CD4-positive, CD25-positive, alpha-beta regulatory T cell (primary cell): ENCODE measurements around the gene RCOR2. TPM values are rescaled to one million over a fixed set of nuclear protein-coding genes. Genes with fewer than 3 reads are reported as not detected.

Source experiments
- ATAC-seq, 2 donors: fragments of 150-1000 bp; cut with Tn5 transposase; one replicate each; pipeline ENCODE4 v1.10.0; 2021; ENCODE audit warnings: low read depth in 2 of 2, moderate number of reproducible peaks in 2 of 2, moderate library complexity in 1 of 2
- DNase-seq, 3 donors: peaks; one replicate each; pipeline versions ENCODE4 v3.0.0 to v3.0.0-alpha.2; 2012 to 2022; ENCODE audit warnings: mixed read lengths in 1 of 3
- H3K27ac ChIP-seq: one replicate; pipeline ENCODE4 v1.7.0; 2013; ENCODE audit warnings: mild to moderate bottlenecking, low read length; ENCODE audit not compliant: insufficient read depth, poor library complexity, severe bottlenecking
- H3K27me3 ChIP-seq: one replicate; pipeline ENCODE4 v1.7.0; 2013; ENCODE audit warnings: low read length; ENCODE audit not compliant: control insufficient read depth, insufficient read depth
- H3K36me3 ChIP-seq: one replicate; pipeline ENCODE4 v1.7.0; 2013; ENCODE audit warnings: mild to moderate bottlenecking, low read length, moderate library complexity; ENCODE audit not compliant: control insufficient read depth, insufficient read depth
- H3K4me1 ChIP-seq: 2 replicates; pipeline ENCODE4 v1.7.0; 2013; ENCODE audit warnings: mild to moderate bottlenecking, low read length; ENCODE audit not compliant: insufficient read depth, control insufficient read depth, poor library complexity, severe bottlenecking
- H3K4me3 ChIP-seq: one replicate; pipeline ENCODE4 v1.7.0; 2013; ENCODE audit warnings: low read depth, mild to moderate bottlenecking, low read length, moderate library complexity
- H3K9me3 ChIP-seq, 2 experiments: 1 replicate in 1 of 2; 2 replicates in 1 of 2; pipeline ENCODE4 v1.7.0; 2013; ENCODE audit warnings: low read length in 2 of 2, mild to moderate bottlenecking in 1 of 2, moderate library complexity in 1 of 2; ENCODE audit not compliant: control insufficient read depth in 2 of 2
- H3K27ac Mint-ChIP-seq, 3 donors: one replicate each; pipeline ENCODE4 v1.8.0; 2020 to 2022; ENCODE audit warnings: mild to moderate bottlenecking in 3 of 3, mixed read lengths in 3 of 3, moderate library complexity in 2 of 3
- H3K27me3 Mint-ChIP-seq: one replicate; pipeline ENCODE4 v1.8.0; 2022; ENCODE audit warnings: mild to moderate bottlenecking, mixed read lengths
- H3K36me3 Mint-ChIP-seq: one replicate; pipeline ENCODE4 v1.8.0; 2020; ENCODE audit warnings: mixed read lengths
- H3K4me1 Mint-ChIP-seq, 4 donors: one replicate each; pipeline ENCODE4 v1.8.0; 2020 to 2022; ENCODE audit warnings: mixed read lengths in 4 of 4, mild to moderate bottlenecking in 1 of 4
- H3K4me3 Mint-ChIP-seq, 4 donors: one replicate each; pipeline ENCODE4 v1.8.0; 2020 to 2022; ENCODE audit warnings: mild to moderate bottlenecking in 4 of 4, mixed read lengths in 4 of 4, moderate library complexity in 3 of 4
- H3K9me3 Mint-ChIP-seq, 7 donors: one replicate each; pipeline ENCODE4 v1.8.0; 2020 to 2022; ENCODE audit warnings: mixed read lengths in 7 of 7, mild to moderate bottlenecking in 3 of 7, moderate library complexity in 2 of 7
- polyA plus RNA-seq, 4 donors: library from polyadenylated mRNA; unstranded; fragments of 300-500 nt; fragmentation: Illumina TruSeq; gene quantifications; one replicate each; pipeline ENCODE4 v1.2.3, GENCODE V29; 2021
- total RNA-seq: library from RNA; stranded (reverse); gene quantifications from one replicate; pipeline ENCODE4 v1.2.3, GENCODE V29; 2022

Gene RCOR2
- total and polyA plus RNA-seq, 5 donors from 2014 or later = not detected

DNA sequence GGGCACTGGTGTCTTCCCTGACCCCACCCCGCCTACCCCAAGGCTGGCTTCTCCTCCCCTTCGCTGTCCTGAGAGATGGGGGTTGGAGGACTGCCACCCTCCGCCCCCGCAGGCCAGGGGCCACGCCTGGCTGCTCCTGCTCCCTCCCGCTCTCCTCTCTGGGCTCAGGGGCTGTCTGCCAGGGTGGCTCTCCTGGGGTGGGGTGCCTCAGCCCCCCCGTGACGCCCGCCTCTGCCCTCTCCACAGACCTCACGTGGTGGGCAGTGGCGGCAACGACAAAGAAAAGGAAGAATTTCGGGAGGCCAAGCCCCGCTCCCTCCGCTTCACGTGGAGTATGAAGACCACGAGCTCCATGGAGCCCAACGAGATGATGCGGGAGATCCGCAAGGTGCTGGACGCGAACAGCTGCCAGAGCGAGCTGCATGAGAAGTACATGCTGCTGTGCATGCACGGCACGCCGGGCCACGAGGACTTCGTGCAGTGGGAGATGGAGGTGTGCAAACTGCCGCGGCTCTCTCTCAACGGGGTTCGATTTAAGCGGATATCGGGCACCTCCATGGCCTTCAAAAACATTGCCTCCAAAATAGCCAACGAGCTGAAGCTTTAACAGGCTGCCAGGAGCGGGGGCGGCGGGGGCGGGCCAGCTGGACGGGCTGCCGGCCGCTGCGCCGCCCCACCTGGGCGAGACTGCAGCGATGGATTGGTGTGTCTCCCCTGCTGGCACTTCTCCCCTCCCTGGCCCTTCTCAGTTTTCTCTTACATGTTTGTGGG lies 8.1 kb downstream of the RCOR2 start:
- Mint-ChIP-seq H3K4me1 (peaks cover 0 to 7% (median 3%) of the 10 kb centered on the region in 4 donors), H3K36me3 (peaks cover 18% of the 10 kb centered on the region), H3K27ac (no peak overlapping the region), H3K4me3 (no peak overlapping the region), H3K9me3 (no peaks in the 10 kb centered on the region), H3K27me3 (peaks cover 2% of the 10 kb centered on the region)
- Histone ChIP-seq H3K9me3 (no peaks in the 10 kb centered on the region), H3K36me3 (peaks cover 44% of the 10 kb centered on the region), H3K4me1 (no peaks in the 10 kb centered on the region), H3K4me3 (no peak overlapping the region), H3K27me3 (no peaks in the 10 kb centered on the region), H3K27ac (no peak overlapping the region)
- DNase-seq (no peak), ATAC-seq (no peak)

DNA sequence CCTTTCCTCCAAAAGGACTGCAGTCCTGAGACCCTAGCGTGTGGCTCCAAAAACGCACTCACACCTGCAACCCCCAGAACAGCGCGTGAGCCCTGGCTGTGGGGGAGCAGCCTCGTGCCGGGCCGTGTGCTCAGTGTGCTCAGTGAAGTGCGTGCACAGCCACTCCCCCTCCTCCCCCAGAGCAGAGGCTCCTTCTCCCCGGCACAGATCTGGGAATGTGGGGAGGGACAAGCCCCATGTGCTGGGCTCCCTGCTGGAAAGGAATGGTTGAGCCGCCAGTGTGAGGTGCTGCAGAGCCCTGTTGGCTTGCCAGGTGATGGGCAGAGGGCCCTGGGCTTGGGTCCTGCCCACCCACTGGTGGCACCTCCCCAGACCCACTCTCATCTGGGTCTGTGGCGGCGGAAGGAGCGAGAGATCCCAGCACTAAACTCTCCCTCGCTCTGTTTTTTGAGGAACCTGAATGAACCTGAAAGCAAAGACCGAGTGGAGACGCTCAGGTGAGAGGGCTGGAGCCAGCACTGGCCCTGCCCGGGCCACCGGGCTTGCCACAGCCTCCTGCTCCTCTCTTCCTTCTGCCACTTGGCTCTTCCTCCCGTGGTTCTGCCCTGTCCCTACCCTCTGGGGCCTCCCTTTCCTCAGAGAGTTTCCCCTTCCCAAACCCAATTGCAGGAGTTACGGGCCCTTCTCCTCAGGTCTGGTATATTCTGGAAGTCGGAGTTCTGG lies 9.0 kb downstream of the RCOR2 start:
- no peaks in the 10 kb centered on the region for H3K4me1 ChIP-seq
- H3K9me3 Mint-ChIP-seq = no peaks in the 10 kb centered on the region
- no peaks in the 10 kb centered on the region for H3K27me3 Mint-ChIP-seq
- ATAC-seq = no peak
- DNase-seq = no peak
- H3K27ac ChIP-seq = no peak overlapping the region
- H3K4me1 Mint-ChIP-seq = peaks cover 0 to 7% (median 3%) of the 10 kb centered on the region in 4 donors
- H3K27me3 ChIP-seq = no peaks in the 10 kb centered on the region
- H3K36me3 Mint-ChIP-seq = peaks cover 26% of the 10 kb centered on the region
- peaks cover 53% of the 10 kb centered on the region for H3K36me3 ChIP-seq
- H3K4me3 ChIP-seq = no peak overlapping the region
- H3K9me3 ChIP-seq = no peaks in the 10 kb centered on the region
- H3K27ac Mint-ChIP-seq = no peak overlapping the region
- H3K4me3 Mint-ChIP-seq = no peak overlapping the region

GRCh38 chr11:63907063-63907462 lies 9.9 kb downstream of the RCOR2 start:
- H3K4me3 Mint-ChIP-seq = no peak overlapping the region
- H3K27ac ChIP-seq = no peak overlapping the region
- peaks cover 29% of the 10 kb centered on the region for H3K36me3 Mint-ChIP-seq
- H3K36me3 ChIP-seq = peaks cover 62% of the 10 kb centered on the region
- H3K4me1 ChIP-seq = no peaks in the 10 kb centered on the region
- H3K4me1 Mint-ChIP-seq = peaks cover 0 to 3% (median 1%) of the 10 kb centered on the region in 4 donors
- H3K9me3 ChIP-seq = no peaks in the 10 kb centered on the region
- H3K27ac Mint-ChIP-seq = no peak overlapping the region
- no peak for ATAC-seq
- H3K27me3 ChIP-seq = no peaks in the 10 kb centered on the region
- H3K27me3 Mint-ChIP-seq = no peaks in the 10 kb centered on the region
- no peak overlapping the region for H3K4me3 ChIP-seq
- DNase-seq = no peak
- H3K9me3 Mint-ChIP-seq = no peaks in the 10 kb centered on the region

- H3K4me3 ChIP-seq = no peak overlapping the region
- H3K36me3 ChIP-seq = peaks cover 67% of the 10 kb centered on the region
- Mint-ChIP-seq H3K4me3 (no peak overlapping the region), H3K27me3 (no peaks in the 10 kb centered on the region), H3K9me3 (no peaks in the 10 kb centered on the region), H3K4me1 (peaks cover 0 to 4% (median 1%) of the 10 kb centered on the region in 4 donors), H3K27ac (no peak overlapping the region), H3K36me3 (peaks cover 33% of the 10 kb centered on the region)
- H3K4me1 ChIP-seq = no peaks in the 10 kb centered on the region
- H3K27me3 ChIP-seq = no peaks in the 10 kb centered on the region
- DNase-seq = peak; percentile 27 to 62 (median 57)
- ATAC-seq = no peak
- H3K9me3 ChIP-seq = no peaks in the 10 kb centered on the region
- H3K27ac ChIP-seq = no peak overlapping the region
Observed at GRCh38 chr11:63906585-63906984, 10.4 kb downstream of the RCOR2 start.

DNA sequence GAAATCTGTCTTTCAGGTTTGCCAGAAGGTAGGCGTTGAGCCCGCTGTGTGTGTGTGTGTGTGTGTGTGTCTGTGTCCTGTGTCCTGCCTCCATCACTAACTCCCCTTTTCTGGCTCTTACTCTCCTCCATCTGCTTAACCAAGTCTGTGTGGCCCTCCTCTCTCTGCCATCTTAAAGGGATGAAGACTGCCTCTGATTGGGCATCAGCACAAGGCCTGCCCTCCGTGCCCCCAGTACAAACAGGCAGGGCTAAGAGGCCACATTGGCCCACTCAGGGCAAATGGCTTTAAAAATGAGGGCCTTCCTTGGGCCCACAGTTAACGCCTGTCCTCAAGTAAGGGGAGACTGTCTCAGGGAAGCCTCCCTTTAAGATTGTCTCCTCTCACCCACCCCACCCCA lies 10.9 kb downstream of the RCOR2 start:
- Histone ChIP-seq H3K36me3 (peaks cover 71% of the 10 kb centered on the region), H3K27ac (no peak overlapping the region), H3K4me3 (no peak overlapping the region), H3K9me3 (no peaks in the 10 kb centered on the region), H3K27me3 (no peaks in the 10 kb centered on the region), H3K4me1 (no peaks in the 10 kb centered on the region)
- Mint-ChIP-seq H3K36me3 (peaks cover 37% of the 10 kb centered on the region), H3K9me3 (no peaks in the 10 kb centered on the region), H3K27ac (peak overlapping the region in 1 of 3 donors; percentile 20), H3K4me1 (peaks cover 0 to 4% (median 2%) of the 10 kb centered on the region in 4 donors), H3K27me3 (no peaks in the 10 kb centered on the region), H3K4me3 (no peak overlapping the region)
- no peak for ATAC-seq
- DNase-seq = no peak

GRCh38 chr11:63905179-63905578 lies 11.8 kb downstream of the RCOR2 start:
- H3K27me3 Mint-ChIP-seq = no peaks in the 10 kb centered on the region
- no peaks in the 10 kb centered on the region for H3K9me3 Mint-ChIP-seq
- H3K36me3 Mint-ChIP-seq = peaks cover 45% of the 10 kb centered on the region
- H3K4me3 ChIP-seq = no peak overlapping the region
- DNase-seq (no peak), ATAC-seq (no peak)
- no peak overlapping the region for H3K27ac ChIP-seq
- no peaks in the 10 kb centered on the region for H3K4me1 ChIP-seq
- no peaks in the 10 kb centered on the region for H3K9me3 ChIP-seq
- H3K36me3 ChIP-seq = peaks cover 80% of the 10 kb centered on the region
- H3K4me3 Mint-ChIP-seq = no peak overlapping the region
- H3K4me1 Mint-ChIP-seq = peaks cover 0 to 5% (median 4%) of the 10 kb centered on the region in 4 donors
- no peak overlapping the region for H3K27ac Mint-ChIP-seq
- H3K27me3 ChIP-seq = no peaks in the 10 kb centered on the region

DNA sequence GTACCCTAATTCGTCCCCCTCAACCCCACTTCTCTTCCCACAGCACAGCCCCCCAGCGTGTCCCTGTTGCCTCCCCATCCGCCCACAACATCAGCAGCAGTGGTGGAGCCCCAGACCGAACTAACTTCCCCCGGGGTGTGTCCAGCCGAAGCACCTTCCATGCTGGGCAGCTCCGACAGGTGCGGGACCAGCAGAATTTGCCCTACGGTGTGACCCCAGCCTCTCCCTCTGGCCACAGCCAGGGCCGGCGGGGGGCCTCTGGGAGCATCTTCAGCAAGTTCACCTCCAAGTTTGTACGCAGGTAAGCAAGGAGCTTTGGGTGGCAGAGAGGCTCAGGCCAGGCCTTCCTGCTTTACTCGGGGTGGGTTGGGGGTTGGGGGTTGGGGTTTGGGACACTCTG lies 12.2 kb downstream of the RCOR2 start:
- H3K27me3 Mint-ChIP-seq = no peaks in the 10 kb centered on the region
- no peaks in the 10 kb centered on the region for H3K27me3 ChIP-seq
- no peak for ATAC-seq
- peaks cover 85% of the 10 kb centered on the region for H3K36me3 ChIP-seq
- peaks cover 0 to 5% (median 4%) of the 10 kb centered on the region in 4 donors for H3K4me1 Mint-ChIP-seq
- no peak overlapping the region for H3K27ac Mint-ChIP-seq
- H3K4me3 Mint-ChIP-seq = no peak overlapping the region
- no peaks in the 10 kb centered on the region for H3K9me3 ChIP-seq
- H3K36me3 Mint-ChIP-seq = peaks cover 46% of the 10 kb centered on the region
- no peaks in the 10 kb centered on the region for H3K9me3 Mint-ChIP-seq
- H3K27ac ChIP-seq = no peak overlapping the region
- no peak overlapping the region for H3K4me3 ChIP-seq
- no peak for DNase-seq
- H3K4me1 ChIP-seq = no peaks in the 10 kb centered on the region
